Measurements from ENCODE around the gene TMEM218.
"Not testable (repeated sequence)": the region's sequence is repeated elsewhere in the genome, so short reads cannot be mapped to it uniquely, and the experiment has no call there.

The TMEM218 gene

DNA sequence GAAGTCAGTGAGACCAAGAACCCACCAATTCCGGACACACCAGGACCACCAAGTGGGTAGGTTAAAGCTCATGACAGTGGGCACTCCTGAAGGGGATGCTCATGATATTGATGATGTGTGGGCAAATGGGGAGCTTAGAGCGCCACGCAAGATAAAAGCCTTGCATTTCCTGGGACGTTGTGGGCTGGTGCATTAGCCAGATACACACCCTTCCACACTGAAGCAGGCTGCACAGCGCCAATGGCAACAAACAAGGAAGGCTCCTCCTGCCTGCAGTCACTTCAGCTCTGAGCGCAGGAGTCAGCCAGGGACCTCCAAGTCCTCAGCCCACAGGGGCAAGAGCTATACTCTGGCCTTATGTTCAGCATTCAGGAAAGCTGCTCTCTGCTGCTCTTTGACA, 20.6 kb downstream of the TMEM218 start:
- in situ Hi-C loops (cut with HindIII; ENCODE audit: low sequenced_read_pairs), result no loop called here

DNA sequence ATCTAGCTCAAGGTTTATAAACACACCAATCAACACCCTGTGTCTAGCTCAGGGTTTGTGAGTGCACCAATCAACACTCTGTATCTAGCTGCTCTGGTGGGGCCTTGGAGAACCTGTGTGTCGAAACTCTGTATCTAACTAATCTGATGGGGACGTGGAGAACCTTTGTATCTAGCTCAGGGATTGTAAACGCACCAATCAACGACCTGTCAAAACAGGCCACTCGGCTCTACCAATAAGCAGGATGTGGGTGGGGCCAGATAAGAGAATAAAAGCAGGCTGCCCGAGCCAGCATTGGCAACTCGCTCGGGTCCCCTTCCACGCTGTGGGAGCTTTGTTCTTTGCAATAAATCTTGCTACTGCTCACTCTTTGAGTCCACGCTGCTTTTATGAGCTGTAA, 21.3 kb downstream of the TMEM218 start:
- in situ Hi-C loops (cut with HindIII; ENCODE audit: low sequenced_read_pairs), result not testable (repeated sequence)

DNA sequence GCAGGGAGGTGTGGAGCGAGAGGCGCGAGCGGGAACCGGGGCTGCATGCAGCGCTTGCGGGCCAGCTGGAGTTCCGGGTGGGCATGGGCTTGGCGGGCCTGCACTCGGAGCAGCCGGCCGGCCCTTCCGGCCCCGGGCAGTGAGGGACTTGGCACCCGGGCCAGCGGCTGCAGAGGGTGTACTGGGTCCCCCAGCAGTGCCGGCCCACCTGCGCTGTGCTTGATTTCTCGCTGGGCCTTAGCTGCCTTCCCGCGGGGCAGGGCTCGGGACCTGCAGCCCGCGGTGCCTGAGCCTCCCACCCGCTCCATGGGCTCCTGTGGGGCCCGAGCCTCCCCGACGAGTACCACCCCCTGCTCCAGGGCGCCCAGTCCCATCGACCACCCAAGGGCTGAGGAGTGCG, 21.9 kb downstream of the TMEM218 start:
- in situ Hi-C loops (cut with HindIII; ENCODE audit: low sequenced_read_pairs), result not testable (repeated sequence)

DNA sequence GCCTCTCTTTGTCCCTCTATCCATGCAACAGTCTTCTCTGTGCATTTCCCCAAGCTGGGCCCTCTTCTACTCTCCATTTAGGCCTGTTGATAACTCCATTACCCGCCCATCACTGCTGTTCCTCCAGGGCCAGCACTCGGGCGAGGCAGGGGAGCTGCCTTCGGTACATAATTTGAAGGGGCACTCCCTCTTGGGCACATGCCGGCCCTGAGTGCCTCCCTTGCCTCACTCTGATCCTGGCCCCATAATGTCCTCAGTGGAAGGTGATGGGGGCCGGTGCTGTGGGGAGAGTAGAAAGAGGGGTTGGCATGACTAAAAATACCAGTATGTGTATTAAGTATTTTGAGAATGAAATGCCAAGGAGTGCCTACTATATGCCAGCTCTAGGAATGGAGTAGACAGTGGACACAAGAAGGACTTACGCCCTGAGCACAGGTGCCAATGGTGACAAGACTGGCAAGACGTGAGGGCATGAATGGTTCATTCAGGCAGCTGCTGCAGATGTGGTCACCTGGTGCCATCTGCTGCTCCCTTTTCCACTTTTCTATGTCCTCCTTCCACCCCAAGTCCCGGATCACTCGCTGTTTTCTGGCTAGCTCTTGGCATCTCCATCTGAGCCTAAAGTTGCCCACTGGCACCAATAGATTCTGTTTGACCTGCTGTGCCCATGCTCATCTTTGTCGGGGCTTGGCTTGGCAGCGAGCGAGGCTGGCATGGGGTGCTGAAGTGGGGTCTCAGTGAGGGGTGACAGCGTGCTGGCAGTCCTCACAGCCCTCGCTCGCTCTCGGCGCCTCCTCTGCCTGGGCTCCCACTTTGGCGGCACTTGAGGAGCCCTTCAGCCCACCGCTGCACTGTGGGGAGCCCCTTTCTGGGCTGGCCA, 22.6 kb downstream of the TMEM218 start:
- in situ Hi-C loops (cut with HindIII; ENCODE audit: low sequenced_read_pairs), result no loop called here

DNA sequence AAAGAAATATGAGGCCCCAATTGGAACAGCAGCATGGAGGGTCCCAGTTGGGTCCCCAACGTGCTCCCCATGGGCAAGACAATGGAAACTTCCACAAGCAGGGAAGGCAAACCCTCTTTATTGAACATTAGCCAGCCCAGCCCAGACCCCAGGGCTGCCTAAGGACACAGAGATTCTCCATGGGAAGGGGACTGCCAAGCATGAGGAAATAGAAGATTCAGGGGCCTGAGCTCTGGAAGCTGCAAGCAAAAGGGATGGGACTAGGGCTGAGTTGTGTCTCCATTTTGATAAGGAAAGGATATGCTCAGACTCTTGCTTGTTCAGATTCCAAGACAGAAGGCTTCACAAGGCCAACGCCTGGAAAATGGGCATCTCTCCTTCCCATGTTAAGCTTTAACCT, 23.3 kb downstream of the TMEM218 start:
- in situ Hi-C loops (cut with HindIII; ENCODE audit: low sequenced_read_pairs), result no loop called here

DNA sequence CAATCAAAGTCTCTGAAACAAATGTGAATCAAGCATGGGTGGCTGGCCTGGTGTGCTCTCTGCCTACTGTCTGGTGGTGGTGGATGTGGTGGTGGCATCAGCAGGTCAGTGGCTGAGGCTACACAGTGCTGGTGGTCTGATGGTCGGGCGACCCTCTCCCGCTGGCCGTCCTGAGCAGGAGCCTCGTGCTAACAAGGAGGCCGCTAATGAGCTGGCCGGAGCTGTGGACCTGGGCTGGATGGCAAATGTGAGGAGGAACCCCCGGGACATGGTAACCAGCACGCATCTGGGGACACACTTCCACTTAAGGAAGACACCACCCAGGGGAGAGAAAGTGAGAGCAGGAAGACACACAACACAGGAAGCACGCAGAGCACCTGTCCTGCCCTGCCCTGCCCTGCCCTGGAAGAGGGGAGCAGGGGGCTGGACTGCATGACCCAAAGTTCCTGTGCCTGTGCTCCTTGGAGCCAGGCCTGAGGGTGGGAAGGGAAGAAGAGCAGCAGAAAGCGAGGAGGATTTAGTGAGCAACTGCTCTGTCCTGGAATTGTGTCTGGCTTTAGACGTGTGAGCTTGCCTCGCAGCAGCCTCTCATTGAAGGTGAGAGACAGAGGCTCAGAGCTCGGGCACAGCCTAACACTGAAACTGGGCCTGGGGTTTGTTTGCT, 24.7 kb downstream of the TMEM218 start:
- in situ Hi-C loops (cut with HindIII; ENCODE audit: low sequenced_read_pairs), result no loop called here

DNA sequence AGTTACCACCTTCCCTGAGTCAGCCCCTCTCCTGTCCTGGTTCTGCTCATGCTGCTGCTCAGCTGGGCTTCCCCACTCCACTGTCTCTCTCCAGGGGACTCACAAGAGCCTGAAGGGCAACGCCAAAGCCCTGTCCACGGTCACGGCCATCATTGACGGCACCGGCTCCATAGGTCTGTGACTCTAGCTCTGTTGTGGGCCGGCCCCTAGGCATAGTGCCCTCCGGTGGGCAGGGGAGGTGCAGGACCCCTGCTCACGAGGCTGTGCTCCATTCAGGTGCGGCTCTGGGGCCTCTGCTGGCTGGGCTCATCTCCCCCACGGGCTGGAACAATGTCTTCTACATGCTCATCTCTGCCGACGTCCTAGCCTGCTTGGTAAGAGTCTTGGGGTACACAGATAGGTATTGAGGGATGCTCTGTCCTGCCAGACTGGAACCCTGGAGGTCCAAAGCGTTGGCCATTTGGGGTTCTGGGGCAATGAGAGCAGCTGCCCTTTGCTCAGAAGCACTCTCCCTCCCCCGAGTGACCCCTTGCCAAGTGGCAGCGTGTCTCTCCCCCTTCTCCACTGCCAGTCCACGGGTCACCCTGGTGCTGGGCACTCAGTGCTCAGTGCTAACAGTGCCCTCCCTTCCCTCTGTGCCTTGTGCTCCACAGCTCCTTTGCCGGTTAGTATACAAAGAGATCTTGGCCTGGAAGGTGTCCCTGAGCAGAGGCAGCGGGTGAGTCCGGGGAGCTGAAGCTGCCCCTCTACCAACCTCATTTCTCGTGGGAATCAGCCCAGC, 25.9 kb downstream of the TMEM218 start:
- in situ Hi-C loops (cut with HindIII; ENCODE audit: low sequenced_read_pairs), result no loop called here

DNA sequence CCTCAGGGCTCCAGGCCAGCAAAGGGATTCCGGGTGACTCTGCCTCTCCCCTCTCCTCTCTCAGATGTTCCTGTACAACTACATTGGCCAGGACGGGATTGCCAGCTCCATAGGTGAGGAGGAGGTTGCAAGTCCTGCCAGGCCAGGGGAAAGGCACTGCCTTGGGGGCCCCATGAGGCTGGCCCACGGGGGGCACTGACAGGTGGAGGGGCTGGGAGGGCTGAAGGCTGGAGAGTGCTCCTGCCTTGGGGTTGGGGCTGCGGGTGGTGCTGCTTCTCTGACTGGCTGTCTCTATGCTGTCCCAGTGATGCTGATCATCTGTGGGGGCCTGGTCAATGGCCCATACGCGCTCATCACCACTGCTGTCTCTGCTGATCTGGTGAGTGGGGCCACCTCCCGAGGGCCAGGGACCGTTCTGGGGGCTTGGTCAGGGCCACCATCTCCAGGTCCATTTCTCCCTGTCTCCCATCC, 26.6 kb downstream of the TMEM218 start:
- in situ Hi-C loops (cut with HindIII; ENCODE audit: low sequenced_read_pairs), result no loop called here

DNA sequence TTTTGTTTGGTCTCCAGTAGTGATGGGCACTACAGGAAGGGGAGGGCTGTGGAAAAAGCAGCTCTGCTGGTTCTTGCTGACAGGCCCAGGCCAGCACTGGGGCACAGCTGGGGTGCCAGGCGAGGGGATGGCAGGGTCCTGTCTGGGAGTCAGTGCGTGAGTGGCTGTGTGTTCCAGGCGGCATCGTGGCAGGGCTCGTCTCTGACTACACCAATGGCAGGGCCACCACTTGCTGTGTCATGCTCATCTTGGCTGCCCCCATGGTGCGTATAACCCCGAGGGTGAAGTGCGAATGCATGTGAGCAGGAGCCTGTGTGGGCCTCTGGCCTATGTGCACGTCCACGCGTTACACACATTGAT, 27.4 kb downstream of the TMEM218 start:
- in situ Hi-C loops (cut with HindIII; ENCODE audit: low sequenced_read_pairs), result no loop called here

DNA sequence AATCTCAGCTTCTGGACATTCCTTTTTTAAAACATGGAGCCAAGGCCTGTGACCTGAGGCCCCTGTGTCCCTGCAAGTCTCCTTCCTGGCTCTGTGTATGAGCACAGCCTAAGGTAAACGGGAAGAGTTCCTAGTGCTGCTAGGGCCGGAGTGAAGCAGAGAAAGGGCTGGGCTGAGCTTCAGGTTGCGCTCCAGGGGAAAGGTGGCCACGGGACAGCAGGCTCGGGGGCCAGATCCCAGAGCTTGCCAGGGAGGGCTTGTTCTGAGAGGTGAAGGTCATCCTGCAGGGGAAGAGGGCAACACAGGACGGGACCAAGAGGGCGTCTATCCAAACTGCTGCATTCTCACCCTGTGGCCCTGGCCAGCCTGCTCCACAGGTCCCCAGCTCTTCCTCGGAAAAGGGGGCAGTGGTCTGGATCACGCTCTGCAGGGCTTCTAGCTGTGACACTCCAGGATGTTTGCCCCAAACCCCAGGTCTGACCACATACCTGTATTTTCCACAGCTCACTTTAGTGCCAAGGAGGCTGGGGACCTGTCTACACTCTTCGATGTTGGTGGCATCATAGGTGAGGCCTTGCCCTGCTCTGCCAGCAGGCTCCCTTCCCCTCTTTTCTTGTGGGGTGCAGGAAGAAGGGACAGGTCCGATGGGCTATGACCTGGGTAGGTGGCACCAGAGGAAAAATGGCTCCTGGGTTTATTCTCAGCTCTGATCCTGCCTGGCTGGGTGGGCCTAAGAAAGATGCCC, 27.9 kb downstream of the TMEM218 start:
- in situ Hi-C loops (cut with HindIII; ENCODE audit: low sequenced_read_pairs), result no loop called here

DNA sequence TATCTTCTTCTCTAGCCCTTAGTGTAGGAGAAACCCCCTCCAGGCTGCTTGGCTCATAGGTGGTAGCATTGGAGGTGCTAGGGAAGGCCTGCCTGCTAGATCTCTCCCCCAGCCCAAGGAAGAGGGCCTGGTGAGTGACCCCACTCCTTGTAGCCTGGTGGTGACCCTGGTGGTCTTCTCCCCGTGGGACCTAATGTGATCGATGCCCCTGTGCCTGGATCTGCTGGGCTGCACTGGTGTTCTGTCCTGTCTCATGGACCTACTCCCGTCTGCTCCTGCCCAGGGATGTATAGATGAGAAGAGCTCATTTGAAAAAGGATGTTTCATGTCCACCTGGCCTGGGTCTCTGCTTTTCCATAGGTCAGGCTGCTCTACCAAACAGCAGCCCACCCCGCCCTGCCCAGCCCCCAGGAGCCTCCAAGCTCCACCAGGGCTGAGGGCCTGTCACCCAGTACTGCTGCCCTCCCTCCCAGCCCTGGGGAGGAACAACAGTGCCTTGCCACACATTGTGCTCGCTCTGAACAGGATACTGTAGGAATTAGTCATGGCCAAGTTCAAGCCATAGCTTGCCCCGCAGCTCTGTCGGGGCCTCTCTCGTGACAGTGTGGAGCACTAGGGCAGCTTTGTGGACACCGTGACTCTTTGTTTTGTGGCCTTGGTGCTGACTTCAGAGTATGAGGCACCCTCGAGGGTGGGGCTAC, 28.7 kb downstream of the TMEM218 start:
- in situ Hi-C loops (cut with HindIII; ENCODE audit: low sequenced_read_pairs), result no loop called here

DNA sequence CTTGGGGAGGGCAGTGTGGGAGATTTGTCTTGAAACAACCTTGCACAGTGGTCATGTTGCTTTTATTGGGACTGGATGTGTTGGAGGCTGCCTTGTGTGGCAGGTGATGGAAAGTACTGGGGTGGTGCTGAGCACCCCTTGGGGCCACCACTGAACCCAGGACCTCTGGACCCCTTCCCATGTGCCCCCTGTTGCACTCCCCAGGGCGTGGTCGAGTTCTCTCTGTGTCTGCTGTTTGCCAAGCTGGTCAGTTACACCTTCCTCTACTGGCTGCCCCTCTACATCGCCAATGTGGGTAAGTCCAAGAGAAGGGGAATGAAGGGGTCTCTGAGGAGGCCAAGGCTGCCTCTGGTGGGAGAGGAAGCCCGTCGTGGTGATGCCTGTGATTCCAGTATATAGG, 29.4 kb downstream of the TMEM218 start:
- in situ Hi-C loops (cut with HindIII; ENCODE audit: low sequenced_read_pairs), result no loop called here

DNA sequence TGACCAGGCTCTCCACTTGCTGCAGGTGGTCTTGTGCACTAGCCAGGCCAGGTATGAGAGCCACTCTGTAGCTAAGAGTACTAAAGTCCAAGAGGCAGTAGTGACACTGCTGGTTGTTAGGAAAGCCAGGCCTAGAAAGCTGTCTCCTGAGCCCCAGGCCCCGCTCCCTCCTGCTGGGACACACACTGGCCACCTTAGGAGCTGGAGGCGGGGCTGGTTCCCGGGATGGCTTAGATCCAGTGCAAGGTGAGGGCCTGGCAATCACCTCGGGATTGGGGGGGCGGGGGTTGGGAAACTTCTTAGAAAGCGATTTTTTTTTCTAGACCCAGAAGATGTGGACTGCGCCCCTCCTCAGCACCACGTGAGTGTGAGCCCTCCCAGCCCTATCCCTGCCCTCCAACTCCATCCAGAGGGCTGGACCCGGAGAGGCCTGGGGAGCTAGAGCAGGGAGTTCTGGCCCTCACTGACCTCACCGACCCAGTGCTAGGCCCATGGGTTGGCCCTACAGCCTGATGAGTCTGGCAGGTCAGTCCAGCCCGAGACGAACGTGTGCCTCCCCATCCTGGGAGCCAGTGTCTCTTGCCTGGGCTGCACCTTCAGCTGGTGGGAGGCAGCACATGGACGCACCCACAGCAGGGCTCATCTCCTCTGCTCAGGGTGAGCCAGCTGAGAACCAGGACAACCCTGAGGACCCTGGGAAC, 30.2 kb downstream of the TMEM218 start:
- in situ Hi-C loops (cut with HindIII; ENCODE audit: low sequenced_read_pairs), result no loop called here

DNA sequence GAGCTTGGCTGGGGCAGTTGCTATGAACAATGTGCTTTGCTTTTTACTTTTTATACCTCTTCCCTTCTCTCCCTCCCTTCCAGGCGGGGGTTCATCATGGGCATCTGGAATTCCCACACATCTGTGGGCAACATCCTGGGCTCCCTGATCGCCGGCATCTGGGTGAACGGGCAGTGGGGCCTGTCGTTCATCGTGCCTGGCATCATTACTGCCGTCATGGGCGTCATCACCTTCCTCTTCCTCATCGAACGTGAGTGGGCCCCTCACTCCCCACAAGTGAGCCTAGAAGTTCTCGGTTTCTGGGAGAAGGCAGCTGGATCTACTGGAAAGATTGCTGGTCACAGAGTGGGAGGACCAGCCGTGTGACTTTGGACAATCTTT, 30.9 kb downstream of the TMEM218 start:
- in situ Hi-C loops (cut with HindIII; ENCODE audit: low sequenced_read_pairs), result no loop called here

DNA sequence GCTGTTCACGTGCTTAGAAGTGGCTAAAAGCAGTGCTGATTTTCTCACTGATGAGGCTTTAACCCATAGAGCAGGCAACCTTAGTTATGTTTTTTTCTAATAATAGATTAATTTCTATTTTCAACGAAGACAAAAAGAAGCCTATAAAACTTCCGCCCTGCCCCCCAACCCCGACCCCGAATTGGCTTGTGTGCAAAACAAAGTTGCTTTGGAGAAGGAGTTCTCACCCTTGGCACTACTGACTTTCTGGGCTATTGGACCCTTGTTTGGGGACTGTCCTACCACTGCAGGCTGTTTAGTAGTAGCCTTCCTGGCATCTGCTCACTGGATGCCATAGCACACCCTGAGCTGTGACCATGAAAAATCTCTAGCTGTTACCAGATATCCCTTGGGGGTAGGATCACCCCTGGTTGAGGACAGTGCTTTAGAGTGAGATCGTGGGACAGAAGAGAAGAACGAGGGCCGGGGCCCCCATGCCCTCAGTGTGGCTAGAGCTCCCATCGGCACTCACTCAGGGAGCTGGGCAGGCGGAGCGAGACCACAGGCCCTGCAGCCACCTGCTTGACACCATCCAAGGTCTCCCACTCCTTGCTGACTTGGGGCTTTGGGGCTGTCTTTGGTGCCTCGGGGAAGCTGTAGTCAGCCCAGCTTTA, 31.4 kb downstream of the TMEM218 start:
- in situ Hi-C loops (cut with HindIII; ENCODE audit: low sequenced_read_pairs), result no loop called here

DNA sequence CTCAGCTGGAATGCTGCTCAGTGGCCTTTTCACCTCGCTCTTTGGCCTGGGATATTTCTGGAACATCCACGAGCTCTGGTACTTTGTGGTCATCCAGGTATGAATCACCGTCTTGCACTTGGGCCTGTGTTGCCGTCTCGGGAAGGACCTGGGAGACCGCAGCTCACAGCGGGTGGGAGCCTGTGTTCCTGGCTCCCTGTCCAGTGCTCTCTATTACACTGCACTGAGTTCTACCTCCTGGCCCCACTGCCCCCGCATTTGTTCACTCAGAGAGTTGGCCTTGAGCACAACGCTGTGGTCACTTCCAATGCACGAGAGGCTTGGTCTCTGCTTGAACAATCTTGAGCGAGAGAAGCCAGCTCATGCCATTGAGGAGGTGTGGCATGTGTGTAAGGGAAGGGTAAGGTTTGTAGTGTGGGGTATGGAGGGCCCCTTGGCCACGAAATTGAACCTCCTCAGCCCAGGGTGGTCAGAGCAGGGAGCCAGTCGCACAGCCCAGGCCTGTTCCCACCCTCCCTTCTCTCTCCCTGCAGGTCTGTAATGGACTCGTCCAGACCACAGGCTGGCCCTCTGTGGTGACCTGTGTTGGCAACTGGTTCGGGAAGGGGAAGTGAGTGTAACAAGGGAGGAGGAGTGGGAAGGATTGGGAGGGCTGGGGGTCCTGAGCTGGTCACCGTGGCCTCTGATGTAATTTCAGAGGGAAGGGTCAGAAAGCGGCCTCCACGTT, 32.1 kb downstream of the TMEM218 start:
- in situ Hi-C loops (cut with HindIII; ENCODE audit: low sequenced_read_pairs), result no loop called here

DNA sequence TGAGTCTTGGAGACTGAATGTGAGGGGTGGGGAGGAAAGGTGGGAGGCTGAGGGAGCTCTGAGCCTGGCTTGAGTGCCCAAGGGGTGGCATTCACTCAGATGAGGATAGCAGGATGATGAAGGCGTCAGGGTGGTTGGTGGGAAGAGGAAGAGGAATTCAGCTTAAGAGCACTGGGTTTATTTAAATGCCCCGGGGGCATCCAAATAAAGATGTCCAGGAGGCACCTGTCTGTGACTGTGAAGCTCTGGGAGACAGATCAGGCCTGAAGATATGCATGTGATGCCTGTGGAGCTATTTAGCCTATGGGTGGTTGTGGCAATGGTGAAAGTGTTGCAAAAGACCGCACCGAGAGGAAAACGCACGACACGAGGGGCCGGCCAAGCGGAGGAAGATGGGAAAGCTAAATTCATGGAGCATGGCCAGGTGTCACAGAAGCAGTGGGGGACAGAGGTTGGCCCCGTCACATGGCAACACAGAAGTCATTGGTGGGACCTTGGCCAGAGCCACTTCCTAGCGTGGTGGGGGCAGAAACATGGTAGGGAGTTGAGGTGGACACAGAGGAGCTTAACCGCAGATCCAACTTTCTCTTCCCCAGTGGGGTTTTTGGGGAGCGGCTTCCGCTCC, 32.8 kb downstream of the TMEM218 start:
- in situ Hi-C loops (cut with HindIII; ENCODE audit: low sequenced_read_pairs), result no loop called here

DNA sequence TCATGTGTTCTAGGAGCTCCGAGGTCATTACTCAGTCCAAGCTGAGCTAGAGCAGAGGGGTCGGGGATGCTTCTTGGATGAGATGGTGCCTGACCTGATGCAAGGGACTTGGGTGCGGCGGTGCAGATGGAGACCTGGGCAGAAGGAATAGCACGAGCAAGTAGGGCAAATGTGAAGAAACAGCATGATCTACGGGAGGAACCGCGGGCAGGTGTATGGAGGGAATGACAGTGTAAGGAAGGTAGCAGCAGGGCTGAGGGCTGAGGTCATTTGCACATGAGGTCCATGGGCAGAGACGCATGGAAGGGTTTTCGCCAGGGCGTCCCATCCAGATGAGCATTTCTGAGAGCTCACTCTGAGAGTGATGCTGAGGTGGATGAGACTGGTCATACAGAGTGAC, 33.4 kb downstream of the TMEM218 start:
- in situ Hi-C loops (cut with HindIII; ENCODE audit: low sequenced_read_pairs), result no loop called here
